Neural progenitor cell (in vitro differentiated cells): ENCODE data around the gene PHF24.

Experiments
- CTCF ChIP-seq: fragments of 200-600 bp; sonication (generic); IDR thresholded peaks from 2 replicates; pipeline ENCODE4 v1.5.1; 2017; ENCODE audit warnings: antibody characterized with exemption, mild to moderate bottlenecking
- EZH2 ChIP-seq: fragments of 200-600 bp; sonication (generic); IDR thresholded peaks from 2 replicates; pipeline ENCODE4 v1.6.1; 2017; ENCODE audit warnings: antibody characterized with exemption, mild to moderate bottlenecking, moderate library complexity
- EZH2phosphoT487 ChIP-seq: fragments of 200-600 bp; sonication (generic); IDR thresholded peaks from 2 replicates; pipeline ENCODE4 v1.6.1; 2017; ENCODE audit warnings: antibody characterized with exemption

- TF ChIP-seq CTCF (no peak), EZH2 (no peak), EZH2phosphoT487 (no peak)
Measured at GRCh38 chr9:34990908-34991606, 33.0 kb downstream of the PHF24 start.
